ENCODE results near the gene FARP2.

FARP2 gene

DNA sequence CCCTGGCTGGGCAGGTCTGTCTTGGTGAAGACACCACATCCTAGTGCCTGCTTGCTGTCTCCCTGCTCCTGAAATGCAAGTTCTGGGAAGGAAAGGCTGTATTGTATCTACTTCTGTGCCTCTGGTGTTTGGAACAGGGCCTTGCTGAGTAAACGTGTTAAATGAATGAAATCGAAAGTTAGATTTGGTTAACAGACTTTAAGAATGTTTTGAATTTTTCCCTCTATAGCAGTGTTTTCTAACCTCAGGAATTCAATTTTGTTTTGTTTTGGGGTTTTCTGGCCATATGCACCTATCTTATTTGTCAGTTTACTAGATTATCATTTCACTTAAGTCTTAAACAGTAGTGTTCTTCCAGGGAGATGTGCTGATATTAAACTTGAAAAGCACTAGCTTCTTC lies 20.7 kb downstream of the FARP2 start:
- Histone ChIP-seq H3K27me3 (ENCODE audit: insufficient read depth, low read length, poor library complexity, severe bottlenecking) (no peaks in the 10 kb centered on the region), H3K4me1 (ENCODE audit: insufficient read depth, low read length, poor library complexity, severe bottlenecking) (no peaks in the 10 kb centered on the region), H3K4me3 (ENCODE audit: low read length, poor library complexity, severe bottlenecking) (no peak overlapping the region), H4K20me1 (ENCODE audit: insufficient read depth, low read length, poor library complexity, severe bottlenecking) (no peaks in the 10 kb centered on the region), H3K9me2 (replicated peaks; ENCODE audit: low read depth, low read length) (no peaks in the 10 kb centered on the region), H3K9ac (ENCODE audit: low read depth, low read length, poor library complexity, severe bottlenecking) (no peak overlapping the region), H3K79me2 (ENCODE audit: insufficient read depth, low read length) (no peaks in the 10 kb centered on the region), H3F3A (ENCODE audit: low read depth) (no peaks in the 10 kb centered on the region), H3K36me3 (ENCODE audit: insufficient read depth, low read length) (peaks cover 4% of the 10 kb centered on the region; the same call in 1 of the 2 replicates), H2AFZ (ENCODE audit: low read length) (no peak overlapping the region), H3K4me2 (ENCODE audit: low read depth, low read length, poor library complexity, severe bottlenecking) (no peak overlapping the region), H3K9me3 (ENCODE audit: insufficient read depth, low read depth, low read length) (no peaks in the 10 kb centered on the region)
- TF ChIP-seq, protein P1, sequence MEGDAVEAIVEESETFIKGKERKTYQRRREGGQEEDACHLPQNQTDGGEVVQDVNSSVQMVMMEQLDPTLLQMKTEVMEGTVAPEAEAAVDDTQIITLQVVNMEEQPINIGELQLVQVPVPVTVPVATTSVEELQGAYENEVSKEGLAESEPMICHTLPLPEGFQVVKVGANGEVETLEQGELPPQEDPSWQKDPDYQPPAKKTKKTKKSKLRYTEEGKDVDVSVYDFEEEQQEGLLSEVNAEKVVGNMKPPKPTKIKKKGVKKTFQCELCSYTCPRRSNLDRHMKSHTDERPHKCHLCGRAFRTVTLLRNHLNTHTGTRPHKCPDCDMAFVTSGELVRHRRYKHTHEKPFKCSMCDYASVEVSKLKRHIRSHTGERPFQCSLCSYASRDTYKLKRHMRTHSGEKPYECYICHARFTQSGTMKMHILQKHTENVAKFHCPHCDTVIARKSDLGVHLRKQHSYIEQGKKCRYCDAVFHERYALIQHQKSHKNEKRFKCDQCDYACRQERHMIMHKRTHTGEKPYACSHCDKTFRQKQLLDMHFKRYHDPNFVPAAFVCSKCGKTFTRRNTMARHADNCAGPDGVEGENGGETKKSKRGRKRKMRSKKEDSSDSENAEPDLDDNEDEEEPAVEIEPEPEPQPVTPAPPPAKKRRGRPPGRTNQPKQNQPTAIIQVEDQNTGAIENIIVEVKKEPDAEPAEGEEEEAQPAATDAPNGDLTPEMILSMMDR (conservative IDR thresholded peaks at IDR 0.05; ENCODE audit: low read length), result no peak
- no peak for TF ChIP-seq EZH2phosphoT487 (IDR thresholded peaks at IDR 0.05; ENCODE audit: borderline replicate concordance)

DNA sequence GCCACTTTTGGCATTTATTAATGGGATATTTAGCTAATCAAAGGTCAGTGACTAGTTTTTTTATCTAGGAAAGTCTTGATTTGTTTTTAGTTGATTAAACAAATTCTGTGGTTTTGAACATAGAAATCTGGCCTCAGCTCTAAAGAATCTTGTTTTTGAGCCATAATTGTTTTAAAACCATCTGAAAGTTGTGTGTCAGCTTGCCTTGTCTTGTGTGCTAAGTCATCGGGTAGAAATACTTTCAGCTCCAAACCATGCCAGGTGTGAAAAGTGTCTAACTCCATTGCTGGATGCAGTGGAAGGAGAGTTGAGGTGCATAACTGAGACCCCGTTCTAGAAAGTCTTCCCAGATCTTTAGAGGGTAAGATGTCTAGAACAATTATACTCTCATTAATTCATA lies 22.7 kb downstream of the FARP2 start:
- H3K79me2 ChIP-seq (ENCODE audit: insufficient read depth, low read length), result no peaks in the 10 kb centered on the region

DNA sequence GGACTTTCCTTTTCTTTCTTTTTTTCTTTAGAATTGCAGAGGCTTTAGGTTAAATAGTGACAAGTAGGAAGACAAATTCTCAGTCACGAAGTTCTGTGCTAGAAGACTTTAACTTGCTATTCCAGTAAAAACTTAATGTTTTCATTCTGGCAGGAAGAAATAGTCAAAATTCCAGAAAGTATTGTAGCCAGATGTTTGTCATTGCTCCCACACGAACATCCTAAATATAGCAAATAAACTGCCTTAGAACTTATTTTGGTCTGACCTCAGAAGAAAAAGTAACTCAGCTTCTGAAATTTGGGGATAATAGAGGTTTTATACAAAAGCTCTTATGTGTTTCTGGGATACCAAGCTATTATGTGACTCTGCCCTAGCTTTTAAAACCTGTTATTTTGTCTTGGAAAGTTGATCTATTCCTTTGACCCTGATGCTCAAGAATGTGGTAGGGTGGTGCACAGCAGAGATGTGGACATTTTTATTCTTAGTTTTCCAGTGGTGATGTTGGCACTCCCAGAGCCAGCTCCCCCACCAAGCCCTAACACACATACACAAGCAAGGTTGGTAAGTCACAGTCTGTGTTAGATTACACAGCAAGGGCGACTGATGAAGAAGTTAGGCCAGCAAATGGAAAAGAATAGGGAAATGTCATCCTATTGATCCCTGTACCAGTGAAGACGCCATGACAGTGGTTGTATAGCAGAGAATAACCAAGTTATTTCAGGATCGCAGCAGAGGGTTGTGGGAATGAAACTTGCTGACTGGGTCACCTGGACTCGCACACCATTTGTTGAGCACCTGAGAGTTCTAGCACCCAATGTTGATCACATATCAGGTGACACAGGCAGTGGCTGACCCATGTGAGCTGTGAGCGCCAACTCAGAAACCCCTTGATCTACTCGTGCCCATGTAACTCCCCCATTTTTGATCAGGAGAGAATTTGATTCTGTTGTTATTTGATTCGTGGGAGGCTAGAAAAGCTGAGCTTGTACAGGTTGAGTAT lies 23.7 kb downstream of the FARP2 start:
- Histone ChIP-seq H3K36me3 (ENCODE audit: insufficient read depth, low read length) (peaks cover 4% of the 10 kb centered on the region; the same call in 1 of the 2 replicates), H3K4me1 (ENCODE audit: insufficient read depth, low read length, poor library complexity, severe bottlenecking) (no peaks in the 10 kb centered on the region), H3K27me3 (ENCODE audit: insufficient read depth, low read length, poor library complexity, severe bottlenecking) (no peaks in the 10 kb centered on the region), H3K79me2 (ENCODE audit: insufficient read depth, low read length) (no peaks in the 10 kb centered on the region), H3K9me3 (ENCODE audit: insufficient read depth, low read depth, low read length) (no peaks in the 10 kb centered on the region), H4K20me1 (ENCODE audit: insufficient read depth, low read length, poor library complexity, severe bottlenecking) (no peaks in the 10 kb centered on the region), H3K9ac (ENCODE audit: low read depth, low read length, poor library complexity, severe bottlenecking) (no peak overlapping the region), H3K4me3 (ENCODE audit: low read length, poor library complexity, severe bottlenecking) (no peak overlapping the region), H2AFZ (ENCODE audit: low read length) (no peak overlapping the region), H3K9me2 (replicated peaks; ENCODE audit: low read depth, low read length) (no peaks in the 10 kb centered on the region), H3K4me2 (ENCODE audit: low read depth, low read length, poor library complexity, severe bottlenecking) (no peak overlapping the region), H3F3A (ENCODE audit: low read depth) (no peaks in the 10 kb centered on the region)
- TF ChIP-seq, protein P1 (conservative IDR thresholded peaks at IDR 0.05; ENCODE audit: low read length), result no peak
- no peak for TF ChIP-seq EZH2phosphoT487 (IDR thresholded peaks at IDR 0.05; ENCODE audit: borderline replicate concordance)

More for the DNA sequence above, 22.7 kb downstream of the FARP2 start:
- H2AFZ ChIP-seq (ENCODE audit: low read length), result no peak overlapping the region
- no peaks in the 10 kb centered on the region for H3F3A ChIP-seq (ENCODE audit: low read depth)
- H3K4me3 ChIP-seq (ENCODE audit: low read length, poor library complexity, severe bottlenecking), result no peak overlapping the region
- no peak overlapping the region for H3K4me2 ChIP-seq (ENCODE audit: low read depth, low read length, poor library complexity, severe bottlenecking)
- H3K27me3 ChIP-seq (ENCODE audit: insufficient read depth, low read length, poor library complexity, severe bottlenecking), result no peaks in the 10 kb centered on the region
- no peaks in the 10 kb centered on the region for H3K4me1 ChIP-seq (ENCODE audit: insufficient read depth, low read length, poor library complexity, severe bottlenecking)
- no peak overlapping the region for H3K9ac ChIP-seq (ENCODE audit: low read depth, low read length, poor library complexity, severe bottlenecking)
- H3K9me3 ChIP-seq (ENCODE audit: insufficient read depth, low read depth, low read length), result no peaks in the 10 kb centered on the region
- TF ChIP-seq, protein P1 (conservative IDR thresholded peaks at IDR 0.05; ENCODE audit: low read length), result no peak
- no peak for TF ChIP-seq EZH2phosphoT487 (IDR thresholded peaks at IDR 0.05; ENCODE audit: borderline replicate concordance)
- no peaks in the 10 kb centered on the region for H4K20me1 ChIP-seq (ENCODE audit: insufficient read depth, low read length, poor library complexity, severe bottlenecking)
- H3K9me2 ChIP-seq (replicated peaks; ENCODE audit: low read depth, low read length), result no peaks in the 10 kb centered on the region
- H3K36me3 ChIP-seq (ENCODE audit: insufficient read depth, low read length), result peaks cover 4% of the 10 kb centered on the region; the same call in 1 of the 2 replicates

Measured in Loucy (cell line).